Liver (tissue), 3 donors: ENCODE data around the gene CDH3.

Experiments used
- CTCF ChIP-seq: fragments of 150-350 bp; IDR thresholded peaks from 2 replicates; pipeline ENCODE4 v1.5.1; 2017; ENCODE audit warnings: improper control_type of control experiment, low read depth, low read length; ENCODE audit not compliant: missing input control
- HNF4A ChIP-seq, 2 donors: conservative IDR thresholded peaks; 2 replicates each; pipeline ENCODE4 v1.6.1; 2016; ENCODE audit warnings: antibody characterized with exemption in 2 of 2, mild to moderate bottlenecking in 2 of 2
- JUND ChIP-seq, 2 donors: IDR thresholded peaks; 2 replicates each; pipeline ENCODE4 v1.6.1; 2016; ENCODE audit warnings: antibody characterized with exemption in 2 of 2
- MAX ChIP-seq: IDR thresholded peaks from 2 replicates; pipeline ENCODE4 v1.6.1; 2016; ENCODE audit warnings: antibody characterized with exemption
- REST ChIP-seq: IDR thresholded peaks from 2 replicates; pipeline ENCODE4 v1.6.1; 2016; ENCODE audit warnings: antibody characterized with exemption, mild to moderate bottlenecking
- RXRA ChIP-seq, 2 donors: IDR thresholded peaks; 2 replicates each; pipeline ENCODE4 v1.6.1; 2017 to 2018; ENCODE audit warnings: antibody characterized with exemption in 2 of 2, mild to moderate bottlenecking in 1 of 2
- ZBTB33 ChIP-seq: IDR thresholded peaks from 2 replicates; pipeline ENCODE4 v1.6.1; 2016; ENCODE audit warnings: antibody characterized with exemption
- donor health status: healthy.
- donor health status: healthy.

- TF ChIP-seq REST (no peak), CTCF (no peak), HNF4A (conservative IDR thresholded peaks at IDR 0.05) (no peak), RXRA (IDR thresholded peaks at IDR 0.05) (no peak), ZBTB33 (no peak), JUND (IDR thresholded peaks at IDR 0.05) (no peak), MAX (no peak)
Observed at GRCh38 chr16:68710211-68710610, 65.1 kb downstream of the CDH3 start.
